Putamen (tissue), 1 donor: ENCODE results near the gene CRYBG1.

Experiments
- DNase-seq: peaks from one replicate; pipeline ENCODE4 v3.0.0-alpha.2; 2016; ENCODE audit warnings: low spot score

CRYBG1 gene

GRCh38 chr6:106525107-106525881, 164.8 kb downstream of the CRYBG1 start:
- no peak for DNase-seq

DNA sequence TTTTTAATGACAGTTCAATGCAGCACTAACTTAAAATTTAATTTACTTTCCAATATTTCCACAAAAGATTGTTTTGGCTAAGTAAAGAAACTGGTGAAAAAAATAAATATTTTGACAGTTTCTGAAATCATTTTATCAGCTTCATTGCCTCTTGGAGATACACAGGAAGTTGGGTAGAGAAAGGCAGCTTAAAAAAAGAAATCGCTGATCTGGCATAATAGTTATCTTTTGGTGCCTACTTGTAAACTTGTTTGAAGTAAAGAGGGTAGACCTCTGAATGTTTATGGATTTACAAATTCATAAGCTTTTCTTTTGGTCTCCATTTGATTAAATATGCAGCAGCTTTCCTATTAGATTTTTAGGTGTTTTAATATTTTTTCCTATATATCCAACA, 165.4 kb downstream of the CRYBG1 start:
- no peak for DNase-seq

- no peak for DNase-seq
These were observed 166.6 kb downstream of the CRYBG1 start for GRCh38 chr6:106527117-106527516.

DNA sequence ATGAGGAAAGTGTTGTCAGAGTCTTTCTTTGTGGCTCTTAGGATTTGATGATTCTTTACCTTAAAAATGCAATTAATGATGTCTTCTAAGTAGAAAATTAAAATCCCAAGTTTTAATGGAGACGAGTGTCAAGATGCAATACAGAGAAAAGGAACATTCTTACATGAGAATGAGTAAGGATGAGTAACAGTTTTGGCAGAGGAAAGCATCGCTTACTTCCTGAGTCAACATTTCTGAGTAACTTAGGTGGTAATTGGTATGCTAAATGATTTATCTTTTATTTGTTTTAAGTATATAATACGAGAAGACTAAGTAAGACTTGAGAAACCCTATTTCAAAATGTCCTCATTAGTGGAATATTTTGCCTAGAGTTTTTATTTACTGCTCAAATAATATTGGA, 167.5 kb downstream of the CRYBG1 start:
- DNase-seq: no peak

DNA sequence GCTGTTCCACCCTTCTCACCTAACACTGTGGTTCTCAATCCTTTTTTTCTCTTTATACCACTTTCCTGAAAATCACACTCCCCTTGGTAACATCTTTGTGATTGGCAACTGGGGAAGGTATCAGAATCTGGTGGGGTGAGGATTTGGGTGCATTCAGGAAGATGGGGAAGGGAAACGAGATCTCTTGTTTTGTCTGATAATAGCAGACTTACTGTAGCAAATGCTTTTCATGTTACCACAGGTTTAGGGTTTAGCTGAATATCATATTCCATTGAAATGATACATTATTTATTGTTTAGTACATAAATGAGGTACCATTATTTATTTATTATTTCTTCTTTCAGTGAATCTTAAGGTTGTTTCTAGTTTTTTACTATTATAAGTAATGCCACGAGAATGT, 168.0 kb downstream of the CRYBG1 start:
- DNase-seq: no peak

- no peak for DNase-seq
These were observed 168.9 kb downstream of the CRYBG1 start for GRCh38 chr6:106529438-106529837.

GRCh38 chr6:106530026-106530425, 169.5 kb downstream of the CRYBG1 start:
- no peak for DNase-seq

GRCh38 chr6:106530502-106530901, 170.0 kb downstream of the CRYBG1 start:
- DNase-seq: no peak

GRCh38 chr6:106533054-106533453, 172.5 kb downstream of the CRYBG1 start:
- DNase-seq: no peak

- DNase-seq: no peak
These were observed 173.5 kb downstream of the CRYBG1 start for GRCh38 chr6:106534004-106534403.

DNA sequence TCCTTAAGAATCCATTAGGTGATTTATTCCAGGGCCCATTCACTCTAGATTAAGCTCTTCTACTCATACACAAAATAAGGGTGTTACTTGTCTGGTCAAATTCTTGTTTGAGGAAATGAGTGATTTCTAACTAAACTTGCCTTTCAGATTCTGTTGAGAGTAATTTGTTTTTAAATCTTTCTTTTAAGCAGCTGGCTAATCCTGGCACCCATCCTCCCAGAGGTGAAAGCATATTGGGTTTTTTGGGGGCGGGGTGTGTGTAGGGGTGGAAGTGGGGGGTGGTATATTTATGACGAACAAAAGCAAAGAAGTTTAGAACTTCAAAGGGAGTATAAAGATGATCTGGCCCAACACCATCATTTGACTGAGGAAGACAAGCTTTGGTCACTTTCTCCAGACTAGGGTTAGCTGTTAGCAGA, 174.1 kb downstream of the CRYBG1 start:
- DNase-seq: no peak

- DNase-seq: no peak
These were observed 174.5 kb downstream of the CRYBG1 start for GRCh38 chr6:106535012-106535411.

DNA sequence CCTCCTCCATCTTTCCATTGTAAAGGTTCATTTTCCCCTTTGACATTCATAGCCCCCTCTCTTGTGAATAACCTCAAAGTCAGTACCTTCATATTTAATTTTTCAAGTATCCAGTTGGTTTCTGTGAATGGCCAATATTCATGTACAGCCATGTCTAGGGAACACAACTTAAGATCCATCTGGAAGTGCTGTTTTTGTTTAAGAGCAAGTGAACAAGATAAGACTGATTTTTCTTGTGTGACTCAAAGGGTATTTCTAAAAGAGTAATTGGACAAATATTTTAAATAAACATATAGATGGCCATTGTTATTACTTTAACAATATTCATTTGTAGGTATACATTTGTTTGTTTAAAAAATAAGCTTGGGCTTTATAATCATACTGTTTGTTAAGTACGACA, 175.8 kb downstream of the CRYBG1 start:
- no peak for DNase-seq

GRCh38 chr6:106536851-106537250, 176.3 kb downstream of the CRYBG1 start:
- no peak for DNase-seq

DNA sequence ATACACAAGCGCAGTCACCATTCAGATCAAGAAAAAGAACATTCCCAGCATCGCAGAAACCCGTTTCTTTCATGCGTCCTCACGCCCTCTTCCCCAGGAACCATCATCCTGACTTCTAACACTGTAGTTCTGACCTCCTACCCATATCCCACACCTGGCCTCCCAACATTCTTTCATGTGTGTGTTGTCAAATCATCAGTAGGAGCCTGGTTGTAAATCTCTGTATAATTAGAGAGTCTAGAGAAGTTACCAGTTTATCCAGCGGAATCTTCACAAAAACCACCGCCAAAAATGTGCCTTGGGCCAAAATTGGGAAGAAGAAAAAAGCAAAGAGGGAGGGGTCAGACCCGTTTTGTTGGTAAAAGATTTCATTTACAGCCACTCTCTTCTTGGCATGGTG, 177.1 kb downstream of the CRYBG1 start:
- no peak for DNase-seq

DNA sequence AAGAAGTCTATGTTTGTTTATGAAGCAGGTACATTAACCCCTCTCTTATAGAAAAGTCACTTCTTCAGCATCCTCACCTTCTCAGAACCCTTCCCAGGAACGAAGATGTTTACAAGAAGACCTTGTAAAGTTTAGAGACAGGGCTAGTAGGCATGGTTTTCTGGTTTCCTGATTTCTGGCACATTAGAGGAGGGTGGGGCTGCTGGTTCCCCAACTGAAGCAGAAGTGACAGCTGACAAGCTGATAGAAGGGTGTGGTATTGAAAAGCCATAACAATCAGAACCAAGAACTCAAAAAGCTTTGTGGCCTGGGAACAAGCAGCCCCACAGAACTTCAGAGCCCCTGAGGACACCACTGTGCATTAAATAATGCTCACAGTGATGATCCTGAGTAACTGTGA, 177.6 kb downstream of the CRYBG1 start:
- no peak for DNase-seq

DNA sequence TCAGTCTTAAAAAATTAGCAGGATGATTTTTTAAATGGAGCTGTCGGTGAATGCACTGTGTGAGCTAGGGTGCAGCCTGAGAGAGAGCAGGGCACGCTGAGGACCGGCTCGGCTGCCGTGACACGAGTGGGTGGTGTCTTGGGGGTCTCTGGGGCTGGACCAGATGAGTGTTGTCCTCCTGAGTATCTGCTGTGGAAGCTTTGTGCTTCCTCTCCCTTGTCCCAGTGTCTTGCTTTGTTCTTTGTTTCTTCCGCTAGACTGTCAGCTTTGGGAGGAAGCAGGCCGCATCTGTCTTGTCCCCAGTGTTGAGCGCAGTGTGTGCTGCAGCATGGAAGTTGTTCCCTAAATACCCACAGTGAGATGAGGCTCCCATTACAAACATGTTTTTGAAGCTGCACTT, 179.4 kb downstream of the CRYBG1 start:
- no peak for DNase-seq

DNA sequence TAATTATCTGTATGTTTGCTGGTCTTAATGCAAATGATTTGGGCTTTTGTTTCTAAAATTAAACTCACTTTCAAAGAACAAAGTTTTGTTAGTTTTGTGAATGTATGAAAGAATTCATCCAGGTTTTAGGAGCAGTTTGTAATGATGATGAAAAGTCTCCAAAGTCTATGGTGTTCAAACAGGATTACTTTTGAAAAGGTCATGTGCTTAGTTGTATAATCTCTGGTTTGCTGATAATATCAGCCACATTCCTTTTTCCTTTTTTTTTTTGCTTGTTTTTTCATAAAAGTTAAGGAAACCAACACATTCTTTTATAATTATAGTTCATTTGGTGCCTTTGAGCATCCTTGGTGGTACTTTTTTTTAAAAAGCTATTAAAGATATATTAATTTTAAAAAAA, 179.9 kb downstream of the CRYBG1 start:
- DNase-seq: no peak

GRCh38 chr6:106540907-106541306, 180.4 kb downstream of the CRYBG1 start:
- no peak for DNase-seq

DNA sequence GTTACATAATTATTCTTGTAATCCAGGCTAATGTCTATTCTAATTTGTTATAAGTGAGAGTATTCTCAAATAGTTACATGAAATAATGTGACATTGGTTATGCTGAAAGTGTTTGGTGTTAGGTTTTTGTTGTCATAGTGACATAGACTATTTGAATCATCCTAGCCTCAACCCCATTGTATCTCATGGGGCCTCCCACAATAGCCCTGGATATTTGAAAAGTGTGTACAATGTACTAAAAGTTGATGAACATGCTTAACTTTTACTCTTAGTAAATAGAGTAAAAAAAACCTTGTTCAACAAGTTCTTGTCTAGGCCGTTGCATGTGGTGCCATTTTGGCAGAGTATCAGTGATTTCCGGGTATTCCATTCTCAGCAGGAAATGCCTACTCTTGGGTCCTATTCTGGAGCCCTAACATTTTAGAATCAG, 185.8 kb downstream of the CRYBG1 start:
- DNase-seq: no peak

- DNase-seq: no peak
These were observed 186.3 kb downstream of the CRYBG1 start for GRCh38 chr6:106546691-106547414.

DNA sequence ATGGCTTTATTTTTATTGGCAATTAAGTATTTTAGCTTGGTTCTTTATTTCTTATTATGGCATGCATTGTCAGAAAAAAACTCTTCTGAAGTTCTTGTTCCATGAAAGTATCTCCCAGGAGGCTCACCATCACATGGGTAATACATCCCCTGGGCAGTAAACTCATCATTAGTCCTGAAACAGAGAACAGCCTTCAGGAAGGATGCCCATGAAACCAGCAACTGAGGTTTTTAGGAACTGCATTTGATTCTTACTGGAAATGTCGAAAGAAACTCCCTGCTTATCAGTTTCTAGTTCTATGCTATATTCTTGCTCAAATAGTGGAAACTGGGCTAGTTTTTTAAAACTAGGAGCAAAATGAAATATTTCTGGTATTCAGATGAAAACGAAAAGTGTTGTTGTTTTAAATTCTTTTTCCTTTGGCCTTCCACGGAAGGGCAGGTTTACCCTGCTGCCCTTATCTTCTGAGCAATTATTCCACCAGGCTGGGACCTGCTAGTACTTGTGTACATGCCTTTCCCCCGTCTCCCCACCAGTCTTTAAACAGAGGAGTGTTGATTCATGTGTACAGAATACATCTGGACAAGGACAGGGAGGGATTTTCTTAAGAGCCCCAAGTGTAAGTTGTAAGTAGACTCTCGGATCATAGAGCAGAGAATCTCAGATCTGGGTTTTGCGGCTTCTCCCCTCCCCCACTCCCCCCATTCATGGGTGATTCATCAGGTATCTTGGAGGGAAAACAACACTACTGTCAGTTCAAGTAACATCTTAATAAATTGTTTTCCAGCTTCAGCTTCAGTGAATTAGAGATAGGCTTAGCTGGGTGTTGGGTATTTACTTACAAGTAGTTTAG, 187.3 kb downstream of the CRYBG1 start:
- DNase-seq: no peak
